22Rv1 (cell line): ENCODE results near the gene PLXNA4.

ENCODE experiments used
- H3K27ac ChIP-seq: fragments of 450-650 bp; 2 replicates; pipeline ENCODE4 v1.5.1; 2017
- ZFX ChIP-seq: fragments of 450-650 bp; IDR thresholded peaks from 2 replicates; pipeline ENCODE4 v1.6.1; 2017; ENCODE audit warnings: antibody characterized with exemption, borderline replicate concordance
- TF ChIP-seq, protein P1 (sequence below): fragments of 450-650 bp; IDR thresholded peaks from 2 replicates; pipeline ENCODE4 v1.5.1; 2017; ENCODE audit warnings: mild to moderate bottlenecking

The PLXNA4 gene

DNA sequence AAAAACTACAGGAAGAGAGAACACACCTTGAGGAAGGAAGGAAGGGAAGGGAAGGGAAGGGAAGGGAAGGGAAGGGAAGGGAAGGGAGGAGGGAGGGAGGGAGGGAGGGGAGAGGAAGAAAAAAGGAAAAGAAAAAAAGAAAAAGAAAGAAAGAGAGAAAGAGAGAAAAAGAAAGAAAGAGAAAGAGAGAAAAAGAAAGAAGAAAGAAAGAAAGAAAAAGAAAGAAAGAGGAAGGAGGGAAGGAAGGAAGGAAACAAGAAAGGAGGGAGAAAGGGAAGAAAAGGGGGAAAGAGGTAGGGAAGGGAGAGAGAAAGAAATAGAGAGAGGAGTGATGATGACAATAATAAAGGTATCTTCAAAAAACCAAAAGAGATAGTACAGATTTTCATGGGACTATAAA is 12.3 kb upstream of the PLXNA4 start:
- no peak overlapping the region for H3K27ac ChIP-seq
- TF ChIP-seq ZFX = no peak
- TF ChIP-seq, protein P1, sequence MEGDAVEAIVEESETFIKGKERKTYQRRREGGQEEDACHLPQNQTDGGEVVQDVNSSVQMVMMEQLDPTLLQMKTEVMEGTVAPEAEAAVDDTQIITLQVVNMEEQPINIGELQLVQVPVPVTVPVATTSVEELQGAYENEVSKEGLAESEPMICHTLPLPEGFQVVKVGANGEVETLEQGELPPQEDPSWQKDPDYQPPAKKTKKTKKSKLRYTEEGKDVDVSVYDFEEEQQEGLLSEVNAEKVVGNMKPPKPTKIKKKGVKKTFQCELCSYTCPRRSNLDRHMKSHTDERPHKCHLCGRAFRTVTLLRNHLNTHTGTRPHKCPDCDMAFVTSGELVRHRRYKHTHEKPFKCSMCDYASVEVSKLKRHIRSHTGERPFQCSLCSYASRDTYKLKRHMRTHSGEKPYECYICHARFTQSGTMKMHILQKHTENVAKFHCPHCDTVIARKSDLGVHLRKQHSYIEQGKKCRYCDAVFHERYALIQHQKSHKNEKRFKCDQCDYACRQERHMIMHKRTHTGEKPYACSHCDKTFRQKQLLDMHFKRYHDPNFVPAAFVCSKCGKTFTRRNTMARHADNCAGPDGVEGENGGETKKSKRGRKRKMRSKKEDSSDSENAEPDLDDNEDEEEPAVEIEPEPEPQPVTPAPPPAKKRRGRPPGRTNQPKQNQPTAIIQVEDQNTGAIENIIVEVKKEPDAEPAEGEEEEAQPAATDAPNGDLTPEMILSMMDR = no peak

DNA sequence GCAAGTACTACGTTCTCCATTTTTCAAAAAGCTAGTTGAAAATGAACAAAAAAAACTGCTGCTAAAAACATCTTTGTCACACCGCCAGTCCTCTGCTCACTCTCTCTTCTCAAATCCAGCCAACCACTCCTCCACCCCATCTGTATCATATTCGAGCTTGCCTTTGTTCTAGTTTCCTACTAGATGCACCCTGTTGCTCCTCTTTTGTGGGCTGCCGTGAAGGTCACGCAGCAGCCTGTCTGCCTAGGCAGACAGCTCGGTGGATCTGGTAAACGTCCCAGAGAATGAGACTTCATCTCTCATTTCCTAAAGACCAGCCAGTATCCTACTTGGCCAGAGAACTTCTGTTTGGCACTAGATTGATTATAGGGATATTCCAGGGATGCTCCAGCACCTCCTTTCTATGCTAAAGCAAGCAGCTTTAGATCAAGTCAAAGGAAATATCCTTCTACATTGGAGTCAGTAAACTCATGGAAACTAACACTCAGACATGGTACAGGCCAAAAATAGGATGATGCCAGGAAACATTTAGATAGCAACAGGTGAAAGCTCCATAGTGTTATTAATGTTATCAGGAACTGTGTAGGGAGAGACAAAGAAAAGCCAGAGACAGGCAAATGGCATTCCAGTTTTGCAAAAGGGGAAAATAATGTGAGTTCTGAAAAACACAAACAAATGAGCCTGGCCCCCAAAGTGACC is 8.7 kb upstream of the PLXNA4 start:
- no peak overlapping the region for H3K27ac ChIP-seq
- TF ChIP-seq, protein P1 = no peak

DNA sequence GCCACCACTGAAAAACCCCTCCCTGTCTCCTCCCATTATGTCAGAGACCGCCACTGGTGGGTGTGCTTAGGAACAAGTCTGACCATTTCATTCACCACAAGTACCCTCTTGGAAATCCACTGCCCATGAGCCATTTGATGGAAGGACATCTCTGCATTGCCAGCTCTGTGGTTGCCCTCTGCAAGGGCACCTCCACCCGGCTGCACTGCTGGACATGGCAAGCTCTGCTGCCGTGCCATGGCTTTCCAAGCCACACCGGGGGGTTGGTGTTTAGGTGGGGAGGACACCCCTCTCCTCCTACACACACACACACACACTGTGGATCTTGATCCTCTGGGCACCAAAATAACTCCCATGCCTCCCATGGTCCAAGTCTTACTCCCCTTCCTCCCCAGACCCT is 5.2 kb upstream of the PLXNA4 start:
- TF ChIP-seq, protein P1 = no peak

DNA sequence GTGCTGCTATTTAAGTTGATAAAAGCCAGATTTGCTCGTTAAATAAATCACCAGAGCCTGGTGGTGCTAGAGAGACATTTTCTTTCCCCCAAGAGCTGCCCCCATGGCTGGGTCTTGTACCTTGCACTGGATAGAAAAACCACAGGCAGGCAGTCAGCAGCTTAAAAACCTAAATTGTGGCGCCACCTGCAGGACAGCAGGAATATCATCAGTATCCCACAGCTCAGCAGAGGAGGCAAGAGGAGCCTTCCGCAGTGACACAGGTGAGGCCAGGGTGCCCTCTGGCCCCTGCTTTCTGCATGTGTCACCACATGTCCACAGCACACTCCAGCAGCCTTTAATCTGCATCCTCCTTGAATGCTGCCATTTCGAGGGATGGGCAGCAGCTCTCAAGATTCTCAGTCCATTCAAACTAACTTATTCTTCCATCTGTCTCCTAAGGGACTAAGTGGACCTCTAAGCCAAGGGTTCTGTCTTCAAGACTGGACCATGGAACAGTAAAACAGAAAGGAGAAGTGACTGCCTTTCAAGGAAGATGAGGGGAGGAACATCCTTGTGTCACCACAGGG is 4.5 kb upstream of the PLXNA4 start:
- no peak overlapping the region for H3K27ac ChIP-seq
- TF ChIP-seq, protein P1 = peak; percentile 92
- TF ChIP-seq ZFX = no peak

More for the DNA sequence above, 5.2 kb upstream of the PLXNA4 start:
- no peak overlapping the region for H3K27ac ChIP-seq

DNA sequence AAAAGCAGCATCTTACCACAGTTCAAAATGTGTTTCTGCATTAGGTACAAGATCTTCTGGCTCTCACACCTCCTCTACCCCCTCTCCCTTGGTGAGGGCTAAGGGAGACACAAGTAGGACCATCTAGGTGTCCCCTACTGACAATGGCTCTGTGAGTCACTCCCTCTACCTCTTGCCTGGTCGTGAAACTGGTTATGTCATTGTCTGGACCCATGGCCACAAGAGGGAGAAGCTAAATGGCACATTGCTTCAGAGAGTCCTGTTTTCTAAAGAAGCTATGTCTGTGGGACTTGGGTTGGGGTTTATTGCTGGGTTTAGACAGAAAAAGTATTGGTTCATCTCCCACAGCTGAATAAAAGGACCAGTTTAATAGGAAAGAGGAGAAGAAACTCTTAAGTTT is 4.0 kb upstream of the PLXNA4 start:
- TF ChIP-seq, protein P1 = no peak
- TF ChIP-seq ZFX = no peak
- no peak overlapping the region for H3K27ac ChIP-seq

DNA sequence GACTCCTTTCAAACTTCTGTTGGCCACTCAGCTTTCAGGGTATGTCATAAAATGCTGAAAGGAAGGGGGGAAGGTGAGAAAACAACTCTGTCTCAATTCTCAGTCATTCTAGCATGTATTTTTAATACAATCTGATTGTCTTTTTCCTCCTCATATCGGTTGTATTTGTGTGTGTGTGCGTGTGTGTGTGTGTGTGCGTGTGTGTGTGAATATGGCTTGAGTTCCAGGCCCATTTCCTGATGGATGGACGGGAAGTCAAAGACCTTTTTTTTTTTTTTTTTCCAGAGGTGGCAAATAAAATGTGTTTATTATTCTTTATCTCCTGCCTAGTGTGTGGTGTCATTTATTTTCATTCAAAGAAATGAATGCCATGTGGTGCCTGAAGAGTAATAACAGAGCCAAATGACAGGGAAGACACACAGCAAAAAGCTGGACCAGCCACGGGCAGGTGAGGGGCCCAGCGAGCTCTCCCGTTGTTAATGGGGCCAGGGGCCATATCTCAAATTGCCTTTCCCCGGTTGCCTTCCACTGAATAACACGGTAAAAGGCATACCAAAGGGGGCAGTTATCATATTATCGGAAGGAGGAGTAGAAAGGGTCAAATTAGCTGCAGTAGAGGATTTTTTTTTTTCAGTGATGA is 3.1 kb upstream of the PLXNA4 start:
- TF ChIP-seq, protein P1 = no peak
- no peak for TF ChIP-seq ZFX
- no peak overlapping the region for H3K27ac ChIP-seq

DNA sequence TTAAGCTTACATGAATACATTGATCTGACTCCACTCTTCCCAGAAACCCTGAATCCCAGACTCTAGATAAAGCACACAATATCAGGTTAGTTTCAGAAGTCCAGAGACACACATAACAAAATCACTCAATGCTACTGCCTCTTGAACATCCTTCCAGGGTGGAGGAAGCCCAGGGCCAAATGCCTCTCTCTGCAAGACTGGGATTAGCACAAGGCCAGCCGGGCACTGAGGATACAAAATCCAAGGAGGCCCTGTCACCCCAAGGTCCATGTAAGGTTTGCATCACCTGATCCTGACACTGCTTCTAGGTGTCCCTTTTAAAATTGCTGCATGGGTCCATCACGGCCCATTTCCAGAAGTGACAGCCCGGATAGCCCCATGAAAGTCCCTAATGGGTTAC is 2.6 kb upstream of the PLXNA4 start:
- H3K27ac ChIP-seq = no peak overlapping the region
- TF ChIP-seq ZFX = no peak
- TF ChIP-seq, protein P1 = no peak
